Heart right ventricle (tissue), 16 donors: ENCODE data around the gene PTPRM. TPM values are rescaled to one million over a fixed set of nuclear protein-coding genes. Genes with fewer than 3 reads are reported as not detected.

Source experiments
- ATAC-seq, 8 donors: fragments of 200-7000 bp; cut with Tn5 transposase; one replicate each; pipeline ENCODE4 v1.9.1; 2020; ENCODE audit warnings: mild to moderate bottlenecking in 8 of 8, moderate library complexity in 8 of 8, moderate number of reproducible peaks in 1 of 8
- DNase-seq, 2 donors: peaks; one replicate each; pipeline ENCODE4 v3.0.0-alpha.2; 2020
- H3K27ac ChIP-seq, 10 donors: fragments of 200-600 bp; sonication (generic) in 2 of 10; one replicate each; pipeline versions ENCODE4 v1.5.0 to v1.8.0; 2020 to 2022; ENCODE audit warnings: mild to moderate bottlenecking in 3 of 10
- H3K27me3 ChIP-seq, 7 donors: fragments of 200-600 bp; one replicate each; pipeline ENCODE4 v1.8.0; 2021 to 2022; ENCODE audit warnings: mild to moderate bottlenecking in 2 of 7
- H3K36me3 ChIP-seq, 9 donors: fragments of 200-600 bp; sonication (generic) in 1 of 9; one replicate each; pipeline versions ENCODE4 v1.5.0 to v1.8.0; 2020 to 2022; ENCODE audit warnings: mild to moderate bottlenecking in 2 of 9
- H3K4me1 ChIP-seq, 9 donors: fragments of 200-600 bp; sonication (generic) in 1 of 9; one replicate each; pipeline versions ENCODE4 v1.5.0 to v1.8.0; 2020 to 2022; ENCODE audit warnings: mild to moderate bottlenecking in 4 of 9
- H3K4me3 ChIP-seq, 10 donors: fragments of 200-600 bp; sonication (generic) in 2 of 10; one replicate each; pipeline versions ENCODE4 v1.5.0 to v1.8.0; 2020 to 2022; ENCODE audit warnings: mild to moderate bottlenecking in 7 of 10, moderate library complexity in 2 of 10
- H3K9me3 ChIP-seq, 11 donors: fragments of 200-600 bp in 10 of 11; sonication (generic) in 2 of 11; one replicate each; pipeline versions ENCODE4 v1.5.0 to v1.8.0; 2013 to 2022; ENCODE audit warnings: mild to moderate bottlenecking in 2 of 11, control low read depth in 1 of 11, moderate library complexity in 1 of 11
- CTCF ChIP-seq, 9 donors: fragments of 200-600 bp; sonication (generic) in 2 of 9; IDR thresholded peaks; one replicate each; pipeline versions ENCODE4 v1.5.0 to v1.8.0; 2021 to 2022; ENCODE audit warnings: antibody characterized with exemption in 9 of 9, mild to moderate bottlenecking in 5 of 9, moderate library complexity in 1 of 9
- WGBS, 2 donors: extraction: QIAGEN DNeasy Blood & Tissue Kit; methylation state at CpG; one replicate each; pipeline ENCODE4 v1.1.7; 2013; ENCODE audit warnings: inconsistent platforms in 1 of 2; 5-methylcytosine and 5-hydroxymethylcytosine counted together
- intact Hi-C, 10 donors: fragments of 100-400 bp; cut with DNase I; formaldehyde crosslinking; loops; one replicate each; pipeline versions ENCODE4 v1.11.1 to v1.14.2; 2022
- polyA plus RNA-seq, 2 donors: library from polyadenylated mRNA; stranded (reverse); fragments of 200-250 nt; gene quantifications; one replicate each; pipeline ENCODE4 v1.2.3, GENCODE V29; 2013
- total RNA-seq, 10 donors: library from RNA; stranded (reverse); fragmentation: NEBNext Ultra II Directional in 3 of 10; extraction: Animal tissue kit (Norgen Biotek cat#: 25700) in 3 of 10; gene quantifications; one replicate each; pipeline versions ENCODE4 v1.2.1 to v1.2.4, GENCODE V29; 2021 to 2023
- donor health status: Arrhythmogenic right ventricular cardiomyopathy.
- donor health status: ischemic (EF 13 %, LVEDD 7.1; RV severe dilation, severe dysfunction).
- donor health status: healthy with polysubstance abuse.
- donor health status: DM: no; HTN: yes; CAD: no.
- donor health status: DM: no; HTN: no; CAD: no.
- donor health status: ischemic (EF 25% LVEDD 6.9; RV normal size, moderate dysfunction).
- donor health status: ischemic (EF 25% LVEDD 5.7; RV mildly dilated, moderate dysfunction).
- donor health status: healthy.
- donor health status: DM: yes; HTN: yes; CAD: no.
- donor health status: Ischemic cardiomyopathy.
- donor health status: ischemic (EF 35%, LVEDD 5.7; RV mildly dilated, moderate dysfunction).
- donor health status: nonischemic (EF 11% LVEDD 7.7; RV severe dilation, severe dysfunction).
- donor health status: DM: yes; HTN: yes; CAD: no.
- donor health status: PGD.
- donor health status: ischemic (EF 29% LVEDD 5.4; RV normal size, mild dysfunction).
- donor health status: nonischemic (EF 23%, LVEDD 6.1; RV moderate dilation, normal function).

The PTPRM gene
- total and polyA plus RNA-seq, 12 donors: 81.7 to 170 (median 132) TPM

- H3K27me3 ChIP-seq: no peaks in the 10 kb centered on the region
- DNase-seq (no peak), ATAC-seq (no peak)
- TF ChIP-seq CTCF (IDR thresholded peaks at IDR 0.05): no peak
- 75 to 78% methylated on average over 6 of the region's 6 CpGs for WGBS, 2 donors
- H3K4me1 ChIP-seq: no peaks in the 10 kb centered on the region
- H3K9me3 ChIP-seq: peaks cover 0 to 3% (median 0%) of the 10 kb centered on the region in 11 donors
- H3K36me3 ChIP-seq: no peaks in the 10 kb centered on the region
- intact Hi-C loops: no loop called here
- no peak overlapping the region for H3K27ac ChIP-seq
- no peak overlapping the region for H3K4me3 ChIP-seq
Measured at GRCh38 chr18:8428951-8429350, 861.8 kb downstream of the PTPRM start.

- ATAC-seq: no peak
- Histone ChIP-seq H3K36me3 (no peaks in the 10 kb centered on the region), H3K27me3 (no peaks in the 10 kb centered on the region), H3K4me3 (no peak overlapping the region), H3K4me1 (no peaks in the 10 kb centered on the region), H3K9me3 (peaks cover 0 to 3% (median 0%) of the 10 kb centered on the region in 11 donors), H3K27ac (no peak overlapping the region)
- TF ChIP-seq CTCF (IDR thresholded peaks at IDR 0.05): no peak
- 82 to 84% methylated on average over 4 of the region's 4 CpGs for WGBS, 2 donors
- intact Hi-C loops: no loop called here
- no peak for DNase-seq
Measured at GRCh38 chr18:8431036-8431435, 863.9 kb downstream of the PTPRM start.

GRCh38 chr18:8433323-8433722 lies 866.2 kb downstream of the PTPRM start:
- H3K9me3 ChIP-seq: no peaks in the 10 kb centered on the region
- H3K36me3 ChIP-seq: no peaks in the 10 kb centered on the region
- H3K27ac ChIP-seq: no peak overlapping the region
- H3K27me3 ChIP-seq: no peaks in the 10 kb centered on the region
- no peak overlapping the region for H3K4me3 ChIP-seq
- no peaks in the 10 kb centered on the region for H3K4me1 ChIP-seq
- no peak for TF ChIP-seq CTCF (IDR thresholded peaks at IDR 0.05)
- 80 to 83% methylated on average over 15 of the region's 15 CpGs for WGBS, 2 donors
- intact Hi-C loops: no loop called here
- ATAC-seq: no peak
- no peak for DNase-seq

GRCh38 chr18:8433771-8434170 lies 866.7 kb downstream of the PTPRM start:
- Histone ChIP-seq H3K9me3 (peaks cover 0 to 2% (median 0%) of the 10 kb centered on the region in 11 donors), H3K4me1 (no peaks in the 10 kb centered on the region), H3K4me3 (no peak overlapping the region), H3K27me3 (no peaks in the 10 kb centered on the region), H3K36me3 (no peaks in the 10 kb centered on the region), H3K27ac (no peak overlapping the region)
- ATAC-seq: no peak
- no peak for DNase-seq
- intact Hi-C loops: no loop called here
- 78 to 84% methylated on average over 7 of the region's 7 CpGs for WGBS, 2 donors
- no peak for TF ChIP-seq CTCF (IDR thresholded peaks at IDR 0.05)
